ENCODE results near the gene GSS.

GSS gene

GRCh38 chr20:34993941-34994508 is 38.4 kb upstream of the GSS start:
- no peak for DNase-seq (ENCODE audit: low spot score)

- DNase-seq (ENCODE audit: low spot score): no peak
These were observed 37.3 kb upstream of the GSS start for GRCh38 chr20:34992751-34993417.

- no peak for DNase-seq (ENCODE audit: low spot score)
These were observed 35.1 kb upstream of the GSS start for GRCh38 chr20:34990661-34991214.

GRCh38 chr20:34990231-34990630 is 34.6 kb upstream of the GSS start:
- no peak for DNase-seq (ENCODE audit: low spot score)

- no peak for DNase-seq (ENCODE audit: low spot score)
These were observed 34.1 kb upstream of the GSS start for GRCh38 chr20:34989670-34990069.

GRCh38 chr20:34989118-34989517 is 33.5 kb upstream of the GSS start:
- no peak for DNase-seq (ENCODE audit: low spot score)

GRCh38 chr20:34988191-34988540 is 32.6 kb upstream of the GSS start:
- no peak for DNase-seq (ENCODE audit: low spot score)

GRCh38 chr20:34987288-34988190 is 31.9 kb upstream of the GSS start:
- DNase-seq (ENCODE audit: low spot score): no peak

- DNase-seq (ENCODE audit: low spot score): no peak
These were observed 31.0 kb upstream of the GSS start for GRCh38 chr20:34986311-34987287.

GRCh38 chr20:34985461-34986310 is 30.1 kb upstream of the GSS start:
- no peak for DNase-seq (ENCODE audit: low spot score)

GRCh38 chr20:34984756-34985261 is 29.2 kb upstream of the GSS start:
- DNase-seq (ENCODE audit: low spot score): no peak

- DNase-seq (ENCODE audit: low spot score): no peak
These were observed 28.6 kb upstream of the GSS start for GRCh38 chr20:34983995-34984735.

GRCh38 chr20:34983089-34983820 is 27.6 kb upstream of the GSS start:
- no peak for DNase-seq (ENCODE audit: low spot score)

- DNase-seq (ENCODE audit: low spot score): no peak
These were observed 26.9 kb upstream of the GSS start for GRCh38 chr20:34982270-34983088.

- no peak for DNase-seq (ENCODE audit: low spot score)
These were observed 25.1 kb upstream of the GSS start for GRCh38 chr20:34980543-34981233.

- no peak for DNase-seq (ENCODE audit: low spot score)
These were observed 24.0 kb upstream of the GSS start for GRCh38 chr20:34979366-34980153.

Data from CD4-positive, alpha-beta T cell treated with Interleukin-6 at 100 ng/mL for 8 hours (primary cell).